Right atrium auricular region (tissue), 2 donors: ENCODE measurements around the gene PLEKHG4. TPM values are rescaled to one million over a fixed set of nuclear protein-coding genes. Genes with fewer than 3 reads are reported as not detected.

Experiments used
- DNase-seq: peaks from one replicate; pipeline ENCODE4 v3.0.0-alpha.2; 2019; ENCODE audit warnings: low spot score
- H3K27ac ChIP-seq, 2 donors: fragments of 200-600 bp; sonication (generic); 1 replicate in 1 of 2; 2 replicates in 1 of 2; pipeline ENCODE4 v1.5.1; 2016 to 2019
- H3K27me3 ChIP-seq, 2 donors: fragments of 200-600 bp; sonication (generic); one replicate each; pipeline versions ENCODE4 v1.5.1 to v1.6.0; 2017 to 2019
- H3K36me3 ChIP-seq: fragments of 200-600 bp; sonication (generic); one replicate; pipeline ENCODE4 v1.5.1; 2016
- H3K4me1 ChIP-seq, 2 donors: fragments of 200-600 bp; sonication (generic); one replicate each; pipeline versions ENCODE4 v1.5.1 to v1.6.0; 2017 to 2019
- H3K4me3 ChIP-seq, 2 donors: fragments of 200-600 bp; sonication (generic); 1 replicate in 1 of 2; 2 replicates in 1 of 2; pipeline ENCODE4 v1.5.1; 2017 to 2019; ENCODE audit warnings: mild to moderate bottlenecking in 1 of 2, moderate library complexity in 1 of 2
- H3K9me3 ChIP-seq, 2 donors: fragments of 200-600 bp; sonication (generic); one replicate each; pipeline ENCODE4 v1.5.1; 2019
- total RNA-seq, 2 donors: library from RNA; depleted of rRNA; stranded (reverse); fragments of >200 nt; gene quantifications; one replicate each; pipeline ENCODE4 v1.1.0, GENCODE V29; 2016
- TF ChIP-seq, protein P1 (sequence below), 2 donors: fragments of 200-600 bp; sonication (generic); IDR thresholded peaks; one replicate each; pipeline ENCODE4 v1.5.1; 2019; ENCODE audit warnings: antibody characterized with exemption in 2 of 2

The PLEKHG4 gene
- total RNA-seq, 2 donors from 2014 or later = 1.1 to 3.9 TPM

DNA sequence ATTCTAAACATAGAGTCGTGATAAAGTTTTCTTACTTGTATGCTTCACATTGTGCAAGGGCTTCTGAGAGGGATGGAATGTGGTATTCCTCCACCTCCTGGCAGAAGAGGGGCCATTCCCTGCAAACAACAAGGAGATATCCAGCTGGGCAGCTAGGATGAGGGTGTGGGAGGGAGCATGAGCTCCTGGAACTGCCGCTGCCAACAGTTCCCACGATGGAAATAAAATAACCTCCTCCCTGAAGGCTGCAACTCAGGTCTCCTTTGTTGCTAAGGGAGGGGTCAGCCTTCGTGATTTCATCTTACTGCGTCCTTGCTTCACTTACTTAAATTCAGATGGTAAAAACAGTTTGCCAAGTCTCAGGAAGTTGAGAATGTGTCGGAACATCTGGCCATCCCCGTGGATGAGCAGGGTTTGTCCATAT is 15.6 kb downstream of the PLEKHG4 start:
- Histone ChIP-seq H3K4me1 (no peaks in the 10 kb centered on the region), H3K4me3 (no peak overlapping the region), H3K36me3 (no peaks in the 10 kb centered on the region), H3K27ac (no peak overlapping the region), H3K27me3 (no peaks in the 10 kb centered on the region), H3K9me3 (no peaks in the 10 kb centered on the region)
- DNase-seq = no peak
- TF ChIP-seq, protein P1, sequence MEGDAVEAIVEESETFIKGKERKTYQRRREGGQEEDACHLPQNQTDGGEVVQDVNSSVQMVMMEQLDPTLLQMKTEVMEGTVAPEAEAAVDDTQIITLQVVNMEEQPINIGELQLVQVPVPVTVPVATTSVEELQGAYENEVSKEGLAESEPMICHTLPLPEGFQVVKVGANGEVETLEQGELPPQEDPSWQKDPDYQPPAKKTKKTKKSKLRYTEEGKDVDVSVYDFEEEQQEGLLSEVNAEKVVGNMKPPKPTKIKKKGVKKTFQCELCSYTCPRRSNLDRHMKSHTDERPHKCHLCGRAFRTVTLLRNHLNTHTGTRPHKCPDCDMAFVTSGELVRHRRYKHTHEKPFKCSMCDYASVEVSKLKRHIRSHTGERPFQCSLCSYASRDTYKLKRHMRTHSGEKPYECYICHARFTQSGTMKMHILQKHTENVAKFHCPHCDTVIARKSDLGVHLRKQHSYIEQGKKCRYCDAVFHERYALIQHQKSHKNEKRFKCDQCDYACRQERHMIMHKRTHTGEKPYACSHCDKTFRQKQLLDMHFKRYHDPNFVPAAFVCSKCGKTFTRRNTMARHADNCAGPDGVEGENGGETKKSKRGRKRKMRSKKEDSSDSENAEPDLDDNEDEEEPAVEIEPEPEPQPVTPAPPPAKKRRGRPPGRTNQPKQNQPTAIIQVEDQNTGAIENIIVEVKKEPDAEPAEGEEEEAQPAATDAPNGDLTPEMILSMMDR (IDR thresholded peaks at IDR 0.05) = no peak

DNA sequence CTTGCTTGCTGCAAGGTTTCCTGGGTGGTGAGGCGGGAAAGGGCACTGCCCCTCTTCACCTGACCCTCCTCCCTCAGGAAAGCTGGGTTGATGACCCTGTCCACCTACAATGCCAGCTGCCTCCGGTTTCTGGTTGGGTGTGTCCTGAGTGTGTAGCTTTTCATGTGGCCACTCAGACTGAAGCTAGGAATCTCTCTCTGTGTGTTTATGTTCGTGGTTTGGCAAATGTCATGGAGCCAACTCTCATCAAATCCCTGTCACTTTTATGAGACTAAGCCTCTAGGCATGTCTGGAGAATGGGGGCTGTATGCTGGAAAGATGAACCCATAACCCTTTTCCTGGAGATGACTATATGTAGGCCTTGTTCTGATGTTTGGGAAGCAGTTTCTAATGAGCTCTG is 17.1 kb downstream of the PLEKHG4 start:
- Histone ChIP-seq H3K27me3 (no peaks in the 10 kb centered on the region), H3K4me1 (peaks cover 0 to 6% of the 10 kb centered on the region in 2 donors), H3K4me3 (no peak overlapping the region), H3K9me3 (no peaks in the 10 kb centered on the region), H3K27ac (no peak overlapping the region), H3K36me3 (no peaks in the 10 kb centered on the region)
- TF ChIP-seq, protein P1 (IDR thresholded peaks at IDR 0.05) = no peak
- no peak for DNase-seq

DNA sequence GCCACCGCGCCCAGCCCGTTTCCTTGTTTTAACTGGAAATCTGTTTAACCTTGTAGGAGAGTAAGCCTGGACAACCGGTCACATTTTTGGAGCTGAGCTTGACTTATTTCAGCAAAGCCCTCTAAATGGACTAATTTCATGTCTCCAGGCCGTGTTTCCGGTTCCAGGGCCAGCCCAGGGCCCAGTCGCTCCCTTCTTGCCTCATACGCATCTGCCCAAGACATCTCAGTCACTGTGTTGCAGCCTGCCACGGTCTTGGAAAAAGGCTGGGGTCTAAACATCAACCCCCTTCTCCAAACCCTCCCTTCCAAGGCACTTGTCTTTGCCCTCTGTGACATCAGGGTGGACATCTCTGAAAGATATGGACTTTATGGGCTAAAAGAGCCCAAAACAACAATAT is 18.9 kb downstream of the PLEKHG4 start:
- Histone ChIP-seq H3K27me3 (no peaks in the 10 kb centered on the region), H3K36me3 (no peaks in the 10 kb centered on the region), H3K9me3 (no peaks in the 10 kb centered on the region), H3K4me3 (no peak overlapping the region), H3K27ac (no peak overlapping the region), H3K4me1 (peaks cover 0 to 15% of the 10 kb centered on the region in 2 donors)
- DNase-seq = no peak
- TF ChIP-seq, protein P1 (IDR thresholded peaks at IDR 0.05) = no peak

DNA sequence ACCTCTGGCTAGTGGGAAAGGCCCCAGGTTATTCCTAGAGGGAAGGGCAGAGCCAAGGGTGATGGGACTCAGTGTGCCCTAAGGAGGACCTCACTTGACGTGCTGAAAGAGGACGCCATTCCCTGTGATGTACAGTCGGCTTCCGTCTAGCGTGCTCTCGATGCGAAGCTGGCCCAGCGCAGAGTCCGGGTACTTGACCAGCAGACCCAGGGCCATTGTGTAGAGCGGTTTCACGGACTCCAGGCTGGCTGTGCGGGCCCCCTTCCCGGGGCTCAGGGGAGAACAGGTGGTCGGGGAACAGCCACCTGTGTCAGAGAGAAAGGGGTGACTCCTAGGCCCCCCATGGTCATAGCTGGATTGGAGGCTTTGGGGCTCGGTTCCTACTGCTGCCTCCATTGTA is 19.9 kb downstream of the PLEKHG4 start:
- Histone ChIP-seq H3K9me3 (no peaks in the 10 kb centered on the region), H3K4me3 (no peak overlapping the region), H3K27me3 (no peaks in the 10 kb centered on the region), H3K27ac (no peak overlapping the region), H3K4me1 (peaks cover 0 to 15% of the 10 kb centered on the region in 2 donors), H3K36me3 (no peaks in the 10 kb centered on the region)
- no peak for DNase-seq
- TF ChIP-seq, protein P1 (IDR thresholded peaks at IDR 0.05) = no peak

DNA sequence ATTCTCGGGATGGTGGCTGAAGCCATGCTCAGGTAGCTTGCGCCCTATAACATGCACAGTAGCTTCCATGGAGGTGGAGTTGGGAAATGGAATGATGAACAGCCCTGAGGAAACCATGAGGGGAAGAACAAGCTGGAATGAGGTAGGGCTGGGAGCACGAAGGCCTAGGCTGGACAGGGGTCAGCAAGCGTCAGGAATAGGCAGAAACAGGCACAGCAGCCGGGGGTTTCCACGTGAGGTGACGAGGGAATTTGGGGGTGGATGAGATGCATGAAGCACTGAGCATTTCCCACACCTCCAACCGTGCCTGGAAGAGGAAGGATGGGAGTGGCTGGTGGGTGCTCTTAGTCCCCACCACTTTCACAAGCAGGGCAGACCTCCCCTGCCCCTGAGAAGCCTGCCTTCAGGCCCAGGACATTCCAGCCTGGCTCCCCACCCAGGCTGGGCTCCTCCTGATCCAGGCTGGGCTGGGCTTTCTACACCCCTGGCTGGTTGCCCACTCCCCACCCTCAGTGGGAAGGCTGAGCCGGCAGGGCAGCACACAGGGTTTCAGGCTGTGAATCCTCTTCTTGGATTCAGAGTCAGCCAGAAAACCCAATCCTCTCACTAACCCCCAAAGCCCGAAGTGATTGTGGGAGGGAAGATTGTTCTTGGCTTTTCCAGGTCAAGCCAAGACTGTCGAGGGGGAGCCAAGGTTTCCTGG is 21.9 kb downstream of the PLEKHG4 start:
- Histone ChIP-seq H3K27ac (peak overlapping the region; percentile 42 to 43), H3K9me3 (no peaks in the 10 kb centered on the region), H3K4me1 (peaks cover 0 to 15% of the 10 kb centered on the region in 2 donors), H3K27me3 (no peaks in the 10 kb centered on the region), H3K4me3 (no peak overlapping the region), H3K36me3 (no peaks in the 10 kb centered on the region)
- TF ChIP-seq, protein P1 (IDR thresholded peaks at IDR 0.05) = no peak
- DNase-seq = peak; percentile 75

DNA sequence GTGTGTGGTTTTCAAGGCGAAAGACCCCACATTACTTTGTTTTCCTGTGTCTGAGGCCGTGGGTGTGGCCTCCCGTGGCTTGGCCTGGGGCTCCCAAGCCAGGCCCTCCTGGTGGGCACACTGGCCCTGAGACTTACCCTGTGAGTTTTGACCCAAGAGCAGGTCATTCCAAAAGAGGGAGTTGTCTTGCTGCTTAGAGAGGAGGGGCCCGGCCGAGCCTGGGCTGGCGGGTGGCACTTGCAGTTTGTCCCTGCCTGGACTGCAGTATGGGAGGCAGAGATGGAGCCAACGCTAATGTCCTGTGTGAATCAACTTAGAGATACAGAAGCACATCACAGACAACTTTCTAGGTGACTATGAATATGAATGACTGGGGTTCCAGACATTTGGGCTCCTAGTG is 22.7 kb downstream of the PLEKHG4 start:
- Histone ChIP-seq H3K36me3 (no peaks in the 10 kb centered on the region), H3K27me3 (no peaks in the 10 kb centered on the region), H3K4me1 (peaks cover 0 to 15% of the 10 kb centered on the region in 2 donors), H3K9me3 (no peaks in the 10 kb centered on the region), H3K4me3 (no peak overlapping the region), H3K27ac (peak overlapping the region; percentile 42 to 43)
- TF ChIP-seq, protein P1 (IDR thresholded peaks at IDR 0.05) = no peak
- DNase-seq = no peak
